Measurements from ENCODE around the gene FRMD8. TPM values are rescaled to one million over a fixed set of nuclear protein-coding genes. Genes with fewer than 3 reads are reported as not detected.

Gene FRMD8
- total and polyA plus RNA-seq, 2 of the 8 experiments (the other 6 are each of a cell fraction or from before 2014, with no cell fraction given) = 15.0 to 19.2 TPM

DNA sequence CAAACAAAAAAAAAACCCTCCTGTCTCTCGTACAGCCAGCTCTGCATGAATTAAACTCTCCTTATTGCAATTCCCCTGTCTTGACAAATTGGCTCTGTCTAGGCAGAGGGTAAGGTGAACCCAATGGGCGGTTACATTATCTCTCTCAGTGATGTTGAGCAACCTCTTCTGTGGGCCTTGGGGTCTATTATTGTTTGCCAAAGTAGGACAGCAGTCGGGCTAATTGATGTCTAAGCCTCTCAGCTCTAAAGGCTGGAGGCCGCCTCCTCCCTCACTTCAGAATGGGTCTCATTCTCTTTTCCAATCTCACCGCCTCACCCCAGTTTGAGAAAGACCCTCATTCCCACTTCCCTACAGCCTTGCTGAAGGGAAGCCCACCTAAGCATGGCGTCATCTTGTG, 2.7 kb upstream of the FRMD8 start:
- no peak overlapping the region for H3K9ac ChIP-seq (replicated peaks in 1 of 4; ENCODE audit: extremely low read depth in 1 of 4, low read depth in 3 of 4, low read length in 3 of 4)
- no peak overlapping the region for H3K4me2 ChIP-seq (ENCODE audit: insufficient read depth in 1 of 2, low read depth in 2 of 2, low read length in 2 of 2)
- no peak overlapping the region for H2BK20ac ChIP-seq (ENCODE audit: low read length)
- no peak overlapping the region for H3K18ac ChIP-seq (ENCODE audit: extremely low read depth, low read length)
- no peak overlapping the region for H4K91ac ChIP-seq (replicated peaks; ENCODE audit: insufficient read length, low read length)
- H2AFZ ChIP-seq (ENCODE audit: low read length) = no peak overlapping the region
- DNase-seq (ENCODE audit: low read depth in 1 of 2, low spot score in 2 of 2) = no peak
- 0 out of 7 replicates have a peak, but pooled peaks cover 0 to 2% (median 0%) of the 10 kb centered on the region in 4 experiments for H3K27me3 ChIP-seq (replicated peaks in 1 of 4; ENCODE audit: control insufficient read depth in 3 of 4, extremely low read depth in 1 of 4, insufficient read depth in 3 of 4, low read length in 3 of 4)
- H3K79me1 ChIP-seq (ENCODE audit: low read depth, low read length) = no peaks in the 10 kb centered on the region
- no peak overlapping the region for H2BK5ac ChIP-seq (ENCODE audit: low read depth, low read length)
- no peak overlapping the region for H3K27ac ChIP-seq (ENCODE audit: low read depth, low read length)
- no peaks in the 10 kb centered on the region for H3K79me2 ChIP-seq (ENCODE audit: control insufficient read depth in 1 of 2, insufficient read depth in 2 of 2, low read length in 2 of 2)
- no peak overlapping the region for H3K14ac ChIP-seq (ENCODE audit: insufficient read length)
- H4K20me1 ChIP-seq (replicated peaks in 1 of 2; ENCODE audit: control insufficient read depth in 1 of 2, insufficient read depth in 2 of 2, low read length in 2 of 2) = no peaks in the 10 kb centered on the region
- ChIA-PET POLR2A (ENCODE audit: partially characterized antibody) (interaction anchor here (1.1 to 17.0 kb wide), 4 partner anchors 33 to 119 kb away, joined by 3 to 202 read pairs (median 8); partner anchors contain the start of genes MALAT1 and NEAT1), CTCF (ENCODE audit: partially characterized antibody) (interaction anchor here (0.7 to 2.0 kb wide), 6 partner anchors 13 to 168 kb away, joined by 3 to 5 read pairs (median 4); no protein-coding TSS in a partner anchor)
- peak overlapping the region; percentile 61; the same call in 1 of the 2 replicates for H2BK15ac ChIP-seq (ENCODE audit: low read length)
- no peak for FAIRE-seq
- H3K4me1 ChIP-seq (replicated peaks in 1 of 4; ENCODE audit: control insufficient read depth in 3 of 4, insufficient read depth in 4 of 4, low read length in 3 of 4) = peaks cover 0 to 12% (median 11%) of the 10 kb centered on the region in 4 experiments; a peak in 5 of 7 replicates
- no peak overlapping the region for H2BK12ac ChIP-seq (ENCODE audit: low read depth, low read length)
- H3K4ac ChIP-seq (replicated peaks; ENCODE audit: insufficient read length, low read depth, low read length) = no peak overlapping the region
- H3K23me2 ChIP-seq (ENCODE audit: low read depth, low read length) = peaks cover 5% of the 10 kb centered on the region; the same call in 1 of the 2 replicates
- H4K8ac ChIP-seq (ENCODE audit: extremely low read depth, insufficient read depth, low read length) = no peak overlapping the region; the same call in 1 of the 2 replicates
- no peak overlapping the region for H4K5ac ChIP-seq (ENCODE audit: insufficient read length, low read depth, low read length)
- H2AK5ac ChIP-seq (ENCODE audit: low read depth, low read length) = peak overlapping the region; percentile 82; the same call in 1 of the 2 replicates
- H3K36me3 ChIP-seq (ENCODE audit: control insufficient read depth in 2 of 4, insufficient read depth in 4 of 4, low read length in 3 of 4) = no peaks in the 10 kb centered on the region
- H2BK120ac ChIP-seq (replicated peaks; ENCODE audit: low read depth, low read length) = no peak overlapping the region
- no peak overlapping the region for H3K4me3 ChIP-seq (ENCODE audit: extremely low read depth in 1 of 4, insufficient read depth in 2 of 4, low read depth in 3 of 4, low read length in 4 of 4)
- H3K56ac ChIP-seq (replicated peaks; ENCODE audit: insufficient read length, low read depth, low read length) = no peak overlapping the region
- no peak overlapping the region for H3K23ac ChIP-seq (ENCODE audit: insufficient read length)
- H3K9me3 ChIP-seq (ENCODE audit: insufficient read depth in 2 of 2, low read depth in 1 of 2, low read length in 1 of 2) = no peaks in the 10 kb centered on the region
- WGBS, 2 experiments (ENCODE audit: extremely low coverage in 1 of 2, insufficient coverage in 1 of 2, insufficient read length in 1 of 2, insufficient replicate concordance in 2 of 2, low coverage in 1 of 2, low lambda C conversion rate in 2 of 2, missing lambda C conversion rate in 1 of 2) = 89% methylated on average over 6 of the region's 6 CpGs; no CpG with 5 or more reads in 1 of the 2 experiments
- no peak for TF ChIP-seq RBBP5 (IDR thresholded peaks at IDR 0.05; ENCODE audit: borderline replicate concordance, low read depth, low read length)
- no peak for TF ChIP-seq CEBPB (IDR thresholded peaks at IDR 0.05; ENCODE audit: low read depth, low read length)
- no peak for TF ChIP-seq SP1 (IDR thresholded peaks at IDR 0.05; ENCODE audit: low read depth, low read length)

Data from H1 (cell line).